ENCODE results near the gene CDH4.

GRCh38 chr20:61310954-61311353, 58.9 kb downstream of the CDH4 start:
- TF ChIP-seq CTCF (IDR thresholded peaks at IDR 0.05) (no peak), POLR2A (IDR thresholded peaks at IDR 0.05) (no peak)
